Esophagus muscularis mucosa (tissue), 4 donors: ENCODE data around the gene LRRTM3.

Experiments used
- EP300 ChIP-seq: sonication (generic); formaldehyde crosslinking; IDR thresholded peaks from one replicate; pipeline ENCODE4 v1.6.1; 2017; ENCODE audit warnings: antibody characterized with exemption
- POLR2A ChIP-seq: fragments of 450-650 bp; IDR thresholded peaks from one replicate; pipeline ENCODE4 v1.6.1; 2017; ENCODE audit warnings: antibody characterized with exemption, moderate library complexity, mild to moderate bottlenecking, low read depth
- POLR2AphosphoS5 ChIP-seq, 2 donors: sonication (generic); formaldehyde crosslinking; IDR thresholded peaks; one replicate each; pipeline ENCODE4 v1.6.1; 2017; ENCODE audit warnings: antibody characterized with exemption in 2 of 2
- TF ChIP-seq, protein P1 (sequence below), 3 experiments: fragments of 200-600 bp in 2 of 3; fragments of 450-650 bp in 1 of 3; sonication (generic) in 2 of 3; IDR thresholded peaks; one replicate each; pipeline ENCODE4 v1.5.1; 2017 to 2019; ENCODE audit warnings: antibody characterized with exemption in 3 of 3, mild to moderate bottlenecking in 2 of 3, moderate library complexity in 1 of 3

DNA sequence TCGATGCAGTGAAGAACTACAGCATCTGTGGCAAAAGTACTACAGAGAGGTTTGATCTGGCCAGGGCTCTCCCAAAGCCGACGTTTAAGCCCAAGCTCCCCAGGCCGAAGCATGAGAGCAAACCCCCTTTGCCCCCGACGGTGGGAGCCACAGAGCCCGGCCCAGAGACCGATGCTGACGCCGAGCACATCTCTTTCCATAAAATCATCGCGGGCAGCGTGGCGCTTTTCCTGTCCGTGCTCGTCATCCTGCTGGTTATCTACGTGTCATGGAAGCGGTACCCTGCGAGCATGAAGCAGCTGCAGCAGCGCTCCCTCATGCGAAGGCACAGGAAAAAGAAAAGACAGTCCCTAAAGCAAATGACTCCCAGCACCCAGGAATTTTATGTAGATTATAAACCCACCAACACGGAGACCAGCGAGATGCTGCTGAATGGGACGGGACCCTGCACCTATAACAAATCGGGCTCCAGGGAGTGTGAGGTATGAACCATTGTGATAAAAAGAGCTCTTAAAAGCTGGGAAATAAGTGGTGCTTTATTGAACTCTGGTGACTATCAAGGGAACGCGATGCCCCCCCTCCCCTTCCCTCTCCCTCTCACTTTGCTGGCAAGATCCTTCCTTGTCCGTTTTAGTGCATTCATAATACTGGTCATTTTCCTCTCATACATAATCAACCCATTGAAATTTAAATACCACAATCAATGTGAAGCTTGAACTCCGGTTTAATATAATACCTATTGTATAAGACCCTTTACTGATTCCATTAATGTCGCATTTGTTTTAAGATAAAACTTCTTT is 2.3 kb downstream of the LRRTM3 start:
- TF ChIP-seq, protein P1, sequence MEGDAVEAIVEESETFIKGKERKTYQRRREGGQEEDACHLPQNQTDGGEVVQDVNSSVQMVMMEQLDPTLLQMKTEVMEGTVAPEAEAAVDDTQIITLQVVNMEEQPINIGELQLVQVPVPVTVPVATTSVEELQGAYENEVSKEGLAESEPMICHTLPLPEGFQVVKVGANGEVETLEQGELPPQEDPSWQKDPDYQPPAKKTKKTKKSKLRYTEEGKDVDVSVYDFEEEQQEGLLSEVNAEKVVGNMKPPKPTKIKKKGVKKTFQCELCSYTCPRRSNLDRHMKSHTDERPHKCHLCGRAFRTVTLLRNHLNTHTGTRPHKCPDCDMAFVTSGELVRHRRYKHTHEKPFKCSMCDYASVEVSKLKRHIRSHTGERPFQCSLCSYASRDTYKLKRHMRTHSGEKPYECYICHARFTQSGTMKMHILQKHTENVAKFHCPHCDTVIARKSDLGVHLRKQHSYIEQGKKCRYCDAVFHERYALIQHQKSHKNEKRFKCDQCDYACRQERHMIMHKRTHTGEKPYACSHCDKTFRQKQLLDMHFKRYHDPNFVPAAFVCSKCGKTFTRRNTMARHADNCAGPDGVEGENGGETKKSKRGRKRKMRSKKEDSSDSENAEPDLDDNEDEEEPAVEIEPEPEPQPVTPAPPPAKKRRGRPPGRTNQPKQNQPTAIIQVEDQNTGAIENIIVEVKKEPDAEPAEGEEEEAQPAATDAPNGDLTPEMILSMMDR (IDR thresholded peaks at IDR 0.05) = no peak
- TF ChIP-seq EP300 (no peak), POLR2AphosphoS5 (IDR thresholded peaks at IDR 0.05) (no peak), POLR2A (no peak)
